TTC549 (cell line): Measurements from ENCODE around the gene UQCC3.
A peak's percentile ranks its signal among the peaks of the same experiment; 100 is the strongest.
"Not testable (repeated sequence)": the region's sequence is repeated elsewhere in the genome, so short reads cannot be mapped to it uniquely, and the experiment has no call there.

Experiments
- FAIRE-seq: peaks from 2 replicates; lab custom pipeline; 2012; peaks lifted over from hg19 to GRCh38; lab: Jason Lieb, UNC

UQCC3 gene

DNA sequence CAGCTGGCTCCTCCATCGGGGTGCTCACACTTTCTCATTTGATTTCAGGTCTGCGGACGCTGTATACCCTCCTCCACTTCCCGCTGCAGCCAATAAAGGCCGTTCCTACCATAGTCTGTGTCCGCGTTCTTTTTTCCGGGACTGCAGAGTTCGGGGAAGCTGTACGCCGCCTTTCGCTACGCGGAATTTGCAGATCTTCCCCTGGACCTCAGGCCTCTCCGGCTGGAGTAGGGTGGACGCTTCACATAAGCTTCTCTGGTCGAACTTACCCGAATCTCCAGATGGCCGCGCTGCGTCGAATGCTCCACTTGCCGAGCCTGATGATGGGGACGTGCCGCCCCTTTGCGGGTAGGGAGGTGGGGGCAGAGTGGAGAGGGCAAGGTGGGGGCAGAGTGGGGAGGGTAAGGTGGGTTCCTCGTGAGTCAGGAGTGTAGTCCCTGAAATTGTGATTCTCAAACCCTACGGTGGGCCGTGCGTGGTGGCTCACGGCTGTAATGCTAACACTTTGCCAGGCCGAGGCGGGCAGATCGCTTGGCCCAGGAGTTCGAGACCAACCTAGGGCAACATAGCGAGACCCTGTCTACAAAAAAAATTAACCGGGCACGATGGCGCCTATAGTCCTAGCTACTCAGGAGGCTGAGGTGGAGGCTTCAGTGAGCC, 5.7 kb upstream of the UQCC3 start:
- FAIRE-seq = no peak

DNA sequence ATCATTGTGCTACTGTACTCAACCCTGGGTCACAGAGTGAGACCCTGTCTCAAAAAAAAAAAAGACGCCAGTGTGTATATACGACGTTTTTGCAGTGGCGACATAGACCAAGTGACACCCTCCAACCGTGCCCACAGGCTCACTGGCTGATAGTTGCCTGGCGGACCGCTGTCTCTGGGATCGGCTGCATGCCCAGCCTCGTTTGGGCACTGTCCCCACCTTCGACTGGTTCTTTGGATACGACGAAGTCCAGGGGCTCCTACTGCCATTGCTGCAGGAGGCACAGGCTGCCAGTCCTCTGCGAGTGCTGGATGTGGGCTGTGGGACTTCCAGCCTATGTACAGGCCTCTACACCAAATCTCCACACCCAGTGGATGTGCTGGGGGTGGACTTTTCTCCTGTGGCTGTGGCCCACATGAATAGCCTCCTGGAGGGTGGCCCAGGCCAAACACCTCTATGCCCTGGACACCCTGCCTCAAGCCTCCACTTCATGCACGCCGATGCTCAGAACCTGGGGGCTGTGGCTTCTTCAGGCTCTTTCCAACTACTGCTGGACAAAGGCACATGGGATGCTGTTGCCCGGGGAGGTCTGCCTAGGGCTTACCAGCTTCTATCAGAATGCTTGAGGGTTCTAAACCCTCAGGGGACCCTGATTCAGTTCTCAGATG, 5.1 kb upstream of the UQCC3 start:
- no peak for FAIRE-seq

DNA sequence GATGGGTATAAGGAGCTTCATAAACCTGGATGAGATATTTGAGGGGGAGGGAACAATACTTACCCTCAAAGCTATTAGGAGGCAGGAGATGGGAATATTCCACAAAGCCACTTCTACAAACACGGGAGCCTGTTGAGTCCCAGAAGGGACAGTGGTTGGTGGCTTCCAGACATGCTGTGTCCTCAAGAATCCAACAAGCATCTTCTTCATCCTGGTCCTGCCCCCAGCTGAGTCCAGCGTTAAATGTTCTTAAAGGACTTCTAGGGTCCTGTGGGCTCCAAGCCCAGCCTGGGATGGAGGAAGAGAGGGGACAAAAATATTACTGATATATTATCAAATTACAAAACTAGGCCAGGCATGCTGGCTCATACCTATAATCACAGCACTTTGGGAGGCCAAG, 4.0 kb upstream of the UQCC3 start:
- no peak for FAIRE-seq

DNA sequence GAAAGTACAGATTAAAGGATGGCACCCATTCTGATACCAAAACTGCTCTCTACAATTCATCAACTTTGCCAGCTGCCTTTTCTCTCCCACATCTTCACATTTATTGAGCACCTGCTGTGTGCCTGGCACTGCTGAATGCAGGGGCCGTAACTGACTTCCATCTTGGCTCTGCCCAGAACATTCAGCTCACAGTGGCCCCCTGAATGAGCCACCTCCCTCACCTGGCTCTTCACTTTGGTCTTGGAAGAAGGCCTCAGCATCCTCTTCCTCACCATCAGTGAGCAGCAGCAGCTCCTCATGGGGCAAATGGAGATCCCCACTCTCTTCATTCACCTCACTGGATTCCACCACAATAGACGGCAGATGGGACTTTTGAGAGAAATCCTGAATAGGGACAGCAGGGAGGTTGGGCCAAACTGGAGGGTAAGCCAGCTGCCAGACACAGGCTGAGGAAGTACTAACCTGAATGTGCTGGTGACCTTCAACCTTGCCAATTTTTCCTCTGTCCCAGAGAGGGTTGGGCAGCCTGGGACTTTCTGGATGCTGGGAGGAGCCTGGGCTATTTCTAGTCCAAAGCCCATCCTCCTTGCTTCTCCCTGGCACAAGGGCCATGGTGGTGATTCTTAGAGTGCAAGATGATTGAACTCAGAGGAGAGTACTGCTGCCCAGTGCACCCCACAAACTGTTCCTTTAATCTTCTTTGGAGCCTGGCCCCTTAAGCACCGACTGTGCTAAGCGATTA, 1.9 kb upstream of the UQCC3 start:
- no peak for FAIRE-seq

DNA sequence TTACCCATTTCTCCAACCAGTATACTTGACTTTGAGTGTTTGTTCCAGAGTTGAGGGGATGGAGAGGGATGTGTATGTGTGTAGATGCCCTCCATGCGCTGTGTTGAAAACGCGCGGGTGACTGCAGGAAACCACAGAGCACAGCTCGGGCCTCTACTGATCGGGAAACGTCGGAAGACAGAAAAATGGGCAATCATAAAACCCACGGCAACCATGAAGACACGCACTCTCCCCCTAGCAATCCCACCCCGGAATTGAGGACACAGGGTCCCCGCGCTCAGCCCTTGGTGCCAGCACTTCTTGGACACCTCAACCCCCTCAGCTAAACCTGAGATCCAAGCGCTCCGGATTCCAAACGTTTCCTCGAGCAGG, 251 bp upstream of the UQCC3 start:
- FAIRE-seq = no peak

DNA sequence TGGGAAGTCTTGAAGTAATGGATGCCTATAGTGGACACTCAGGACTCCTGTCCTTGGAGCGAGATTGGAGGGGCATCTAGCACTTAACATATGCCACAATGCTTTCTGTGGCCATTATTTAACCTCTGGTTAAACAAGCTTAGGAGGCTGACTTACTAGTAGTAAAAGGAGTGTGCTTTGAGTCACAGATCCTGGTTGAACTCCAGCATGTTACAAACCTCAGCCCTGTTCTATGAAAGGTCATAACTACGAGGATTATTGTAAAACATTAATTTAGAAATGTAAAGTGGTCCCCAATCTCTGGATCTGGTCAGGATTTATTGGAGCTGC, 1.7 kb downstream of the UQCC3 start:
- FAIRE-seq = no peak

DNA sequence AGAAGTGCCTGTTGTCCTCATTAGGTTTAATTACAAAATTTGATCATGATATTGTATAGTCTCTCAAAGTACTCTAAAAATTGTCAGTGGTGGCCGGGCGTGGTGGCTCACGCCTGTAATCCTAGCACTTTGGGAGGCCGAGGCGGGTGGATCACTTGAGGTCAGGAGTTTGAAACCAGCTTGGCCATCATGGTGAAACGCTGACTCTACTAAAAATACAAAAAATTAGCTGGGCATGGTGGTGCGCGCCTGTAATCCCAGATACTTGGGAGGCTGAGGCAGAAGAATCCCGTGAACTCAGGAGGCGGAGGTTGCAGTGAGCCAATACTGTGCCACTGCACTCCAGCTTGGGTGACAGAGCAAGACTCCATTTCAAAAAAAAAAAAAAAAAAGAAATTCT, 3.9 kb downstream of the UQCC3 start:
- FAIRE-seq = not testable (repeated sequence)

DNA sequence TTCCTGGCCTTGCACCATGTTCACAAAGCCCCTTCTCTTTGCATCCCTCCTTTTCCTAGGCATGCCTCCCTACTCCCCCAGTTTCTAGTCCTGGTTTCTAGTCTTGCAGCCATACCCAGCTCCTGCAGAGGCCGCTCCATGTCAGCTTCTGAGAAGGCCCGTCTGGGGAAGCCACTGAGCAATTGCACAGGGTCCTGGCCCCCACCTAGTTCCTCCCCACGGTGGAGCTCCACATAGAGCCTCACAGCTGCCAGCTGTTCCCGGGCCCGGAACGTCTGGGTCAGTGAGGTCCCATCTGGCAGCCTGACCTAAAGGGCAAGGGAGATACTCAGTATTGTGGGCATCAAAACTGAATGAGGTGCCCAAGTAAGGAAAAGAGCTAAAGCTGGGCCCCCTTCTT, 5.2 kb downstream of the UQCC3 start:
- FAIRE-seq = no peak

DNA sequence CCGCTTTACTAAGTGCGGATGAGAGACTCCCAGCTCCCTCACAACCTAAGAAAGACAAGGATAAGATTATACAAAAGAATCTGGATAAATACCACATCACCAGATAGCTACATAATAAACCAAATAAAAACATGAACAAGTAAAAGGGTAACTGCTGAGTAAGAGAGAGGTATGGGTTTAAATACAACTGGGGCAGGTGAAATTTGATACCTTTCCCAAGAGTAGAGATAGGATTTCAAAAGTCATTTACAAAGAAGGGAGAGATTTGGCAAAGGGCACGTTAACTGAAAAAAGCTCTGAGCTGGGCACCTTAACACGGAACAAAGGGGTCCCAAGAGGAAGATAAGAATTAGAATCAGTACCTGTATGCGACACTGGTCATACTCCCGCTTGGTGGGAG, 5.7 kb downstream of the UQCC3 start:
- FAIRE-seq = no peak

DNA sequence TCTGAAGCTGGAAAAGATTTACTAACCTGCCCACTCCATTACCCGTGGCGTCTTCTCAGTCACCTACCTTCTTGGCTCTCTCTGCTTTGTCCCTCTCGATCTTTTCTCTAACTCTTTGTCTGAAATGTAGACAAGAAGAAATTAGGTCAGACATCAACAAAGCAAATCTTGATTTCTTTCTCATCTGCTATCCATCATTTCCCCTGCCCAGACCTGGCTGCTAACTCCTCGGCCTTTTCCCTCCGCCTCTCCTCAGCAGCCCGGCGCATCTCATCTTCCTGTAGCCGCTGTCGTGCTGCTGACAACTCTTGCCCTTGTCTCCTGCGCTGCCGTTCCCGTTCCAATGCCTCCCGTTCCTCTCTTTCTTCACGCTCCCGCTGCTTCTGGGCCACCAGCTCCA, 6.2 kb downstream of the UQCC3 start:
- no peak for FAIRE-seq

DNA sequence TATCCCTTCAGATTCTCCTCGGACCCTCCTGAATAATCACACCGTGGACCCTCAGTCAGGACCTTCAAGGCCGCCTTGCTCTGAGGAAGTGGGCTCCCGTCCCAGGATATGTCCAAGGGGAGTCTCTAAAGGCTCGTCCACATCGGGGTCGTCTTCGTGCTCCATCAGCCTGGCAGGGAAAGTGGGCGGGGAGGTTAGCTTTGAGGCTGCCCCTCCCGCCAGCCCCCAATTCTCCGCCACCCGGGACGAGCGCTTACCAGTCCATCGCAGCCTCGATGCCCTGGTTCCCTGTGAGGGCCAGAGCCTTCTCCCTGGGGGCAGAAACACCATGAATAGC, 6.9 kb downstream of the UQCC3 start:
- no peak for FAIRE-seq

DNA sequence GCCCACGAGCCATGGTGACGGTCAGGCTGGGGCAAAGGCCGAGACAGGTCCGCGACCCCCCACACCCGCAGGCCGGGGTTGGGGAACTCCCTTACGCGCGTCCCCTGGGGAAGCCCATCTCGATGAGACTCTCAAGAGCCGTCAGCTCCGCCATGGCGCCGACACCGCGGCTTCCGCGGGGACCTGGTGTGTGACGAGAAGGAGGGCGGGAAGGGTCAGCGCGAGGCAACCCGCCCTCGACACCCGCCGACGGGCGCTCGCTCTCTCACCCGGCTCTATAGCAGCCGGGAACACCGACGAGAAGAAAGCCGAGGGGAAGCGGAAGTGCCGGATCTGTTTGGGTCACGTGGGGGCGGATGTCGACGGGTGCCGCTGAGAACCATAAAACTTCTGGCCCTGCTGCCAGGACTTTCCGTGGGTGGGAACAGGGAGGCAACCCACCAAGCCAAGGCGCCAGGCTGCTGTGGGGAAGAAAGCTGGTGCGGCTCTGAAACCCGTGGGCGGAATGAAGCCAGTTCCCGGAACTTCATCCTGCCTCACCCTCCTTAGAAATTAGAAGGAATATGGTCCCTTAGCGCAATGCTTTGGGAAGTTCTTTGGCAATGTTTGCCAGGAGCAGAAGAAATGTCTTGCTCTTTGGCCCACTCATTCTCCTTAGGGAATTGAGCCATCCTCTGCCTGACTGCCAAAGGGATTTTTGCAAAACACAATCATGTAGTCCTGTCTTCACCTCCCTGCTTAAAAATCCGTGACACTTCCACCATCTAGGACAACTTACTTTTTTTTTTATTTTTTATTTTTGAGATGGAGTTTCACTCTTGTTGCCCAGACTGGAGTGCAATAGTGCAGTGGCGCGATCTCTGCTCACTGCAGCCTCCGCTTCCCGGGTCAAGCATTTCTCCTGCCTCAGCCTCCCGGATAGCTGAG, 7.6 kb downstream of the UQCC3 start, which contains the start of gene UBXN1:
Gene UBXN1 (minus strand): TSS at position 304 of the 927 bp plus-strand sequence. CDS start 150 bp downstream, at position 154.
- FAIRE-seq = no peak

DNA sequence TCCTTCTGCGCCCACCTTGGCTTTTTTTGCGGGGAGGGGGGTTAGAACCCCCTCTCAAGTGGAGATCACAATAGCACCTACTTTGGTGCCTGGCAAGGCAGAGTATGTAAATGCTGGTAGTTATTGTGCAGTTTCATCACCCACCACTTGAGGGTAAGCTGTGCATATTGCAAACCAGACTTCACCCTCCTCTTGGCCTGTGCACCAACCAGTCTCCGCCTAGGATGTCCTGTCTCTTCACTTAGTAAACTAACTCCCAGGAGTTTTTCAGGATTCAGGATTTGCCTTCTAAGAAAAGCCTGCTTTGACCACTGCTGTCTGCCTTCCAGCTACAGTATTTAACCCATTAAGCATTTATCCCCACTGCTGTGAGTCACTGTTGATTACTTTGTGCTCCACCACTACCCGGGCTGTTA, 9.4 kb downstream of the UQCC3 start:
- peak; percentile 22 for FAIRE-seq

DNA sequence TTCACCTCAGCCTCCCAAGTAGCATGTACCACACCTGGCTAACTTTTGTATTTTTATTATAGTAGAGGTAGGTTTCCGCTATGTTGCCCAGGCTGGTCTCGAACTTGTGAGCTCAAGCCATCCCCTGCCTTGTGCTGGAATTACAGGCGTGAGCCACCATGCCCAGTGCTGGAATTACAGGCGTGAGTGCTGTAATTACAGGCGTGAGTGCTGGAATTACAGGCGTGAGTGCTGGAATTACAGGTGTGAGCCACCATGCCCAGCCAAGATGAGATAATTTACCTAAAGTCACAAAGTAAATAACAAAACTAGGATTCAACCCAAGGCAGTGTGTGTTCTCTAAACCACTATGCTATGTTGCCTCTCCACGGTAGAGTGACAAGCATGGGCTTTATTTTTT, 11.0 kb downstream of the UQCC3 start:
- FAIRE-seq = no peak

DNA sequence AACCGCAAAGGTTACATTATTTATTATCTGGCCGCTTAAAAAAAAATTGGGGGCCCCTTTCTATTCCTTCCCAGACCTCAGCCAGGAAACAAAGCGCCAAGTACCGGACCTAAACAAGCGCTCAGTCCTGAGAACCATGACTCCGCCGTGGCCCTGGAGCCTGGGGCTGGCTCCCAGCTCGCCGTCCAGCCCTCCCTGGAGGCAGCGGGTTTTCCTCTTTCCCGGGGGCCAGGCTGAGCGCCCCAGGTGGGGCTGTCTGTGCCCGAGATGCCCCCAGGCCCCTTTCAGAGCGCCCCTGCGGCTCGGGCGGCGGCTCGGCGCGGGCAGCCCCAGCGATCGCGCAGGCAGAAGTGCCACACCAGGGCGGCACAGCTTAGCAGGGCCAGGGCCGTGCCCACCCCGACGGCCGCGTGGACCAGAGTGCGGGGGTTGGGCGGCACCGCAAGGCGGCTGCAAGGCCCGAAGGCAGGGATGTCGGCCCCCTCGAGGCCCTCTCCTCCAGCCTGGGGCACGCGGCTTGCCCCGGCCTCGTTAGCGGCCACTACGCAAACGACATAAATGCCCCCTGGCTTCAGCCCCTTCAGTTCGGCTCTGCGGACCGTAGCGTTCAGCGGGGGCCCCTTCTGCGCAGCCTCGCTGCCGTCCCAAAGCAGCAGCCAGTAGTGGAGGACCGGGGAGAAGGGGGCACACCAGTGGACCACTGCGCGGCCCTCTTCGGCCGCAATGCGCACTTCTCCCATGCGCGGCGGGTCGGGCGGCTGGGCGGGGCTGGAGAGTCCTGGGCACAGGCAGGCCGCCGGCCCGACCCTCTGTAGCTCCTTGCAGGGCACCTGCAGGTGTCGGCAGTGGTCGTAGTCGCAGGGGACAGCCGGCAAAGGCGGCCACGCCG, 16.3 kb downstream of the UQCC3 start:
- no peak for FAIRE-seq

DNA sequence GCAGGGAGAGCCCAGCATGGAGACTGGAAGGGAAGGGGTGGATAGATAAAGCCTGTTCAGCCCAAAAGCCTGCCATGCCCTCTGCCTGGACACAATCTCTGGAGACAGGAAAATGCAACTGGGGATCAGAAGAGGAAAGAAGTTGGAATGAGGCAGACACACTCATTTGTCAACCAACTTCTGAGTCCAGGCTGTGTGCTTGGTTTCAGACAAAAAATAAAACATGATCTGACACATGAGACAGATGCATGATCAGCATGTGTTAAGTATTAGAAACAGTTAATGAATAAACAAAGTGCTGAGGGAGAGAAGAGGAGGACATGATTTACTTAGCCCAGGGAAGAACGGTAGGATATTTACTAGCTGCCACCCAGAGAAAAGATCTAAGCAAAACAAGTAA, 17.0 kb downstream of the UQCC3 start:
- no peak for FAIRE-seq

DNA sequence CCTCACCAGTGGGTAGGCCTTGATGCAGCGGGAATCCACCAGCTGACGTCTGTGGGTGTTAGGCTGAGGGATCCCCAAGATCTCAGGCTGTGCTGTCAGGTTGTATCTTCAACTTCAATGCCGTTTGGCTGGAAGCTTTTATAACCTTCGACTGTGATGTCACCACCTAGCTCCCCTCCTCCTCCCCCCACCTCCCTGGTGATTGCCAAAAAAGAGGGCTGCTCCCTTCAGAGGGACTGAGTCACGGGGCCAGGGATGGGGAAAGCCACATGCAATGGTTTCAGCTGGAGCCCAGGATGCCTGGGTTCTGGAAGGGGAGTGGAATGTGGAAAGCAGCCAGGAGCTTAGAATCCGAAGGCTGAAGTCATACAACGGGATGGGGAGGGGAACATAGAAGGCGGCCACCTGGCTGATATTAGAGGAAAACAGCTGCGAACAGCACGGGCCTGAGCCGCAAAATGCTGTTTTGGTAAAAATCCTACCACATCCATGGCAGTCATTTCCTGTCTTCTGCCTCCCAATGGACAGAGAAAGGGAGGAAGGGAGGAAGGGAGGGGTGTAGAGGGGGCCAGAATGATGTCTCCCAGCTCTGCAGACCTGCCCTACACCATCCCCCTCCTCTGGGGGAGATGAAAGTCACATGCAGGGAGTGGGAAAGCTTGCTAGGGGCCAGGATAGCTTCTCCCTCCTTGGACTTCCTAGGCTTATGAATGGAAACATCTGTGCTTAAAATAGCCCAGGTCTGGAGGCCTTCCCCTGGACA, 18.1 kb downstream of the UQCC3 start, which contains the start of gene LRRN4CL:
Gene LRRN4CL (minus strand): TSS at position 110 of the 763 bp plus-strand sequence. CDS start 1,022 bp downstream, outside the sequence.
- no peak for FAIRE-seq

DNA sequence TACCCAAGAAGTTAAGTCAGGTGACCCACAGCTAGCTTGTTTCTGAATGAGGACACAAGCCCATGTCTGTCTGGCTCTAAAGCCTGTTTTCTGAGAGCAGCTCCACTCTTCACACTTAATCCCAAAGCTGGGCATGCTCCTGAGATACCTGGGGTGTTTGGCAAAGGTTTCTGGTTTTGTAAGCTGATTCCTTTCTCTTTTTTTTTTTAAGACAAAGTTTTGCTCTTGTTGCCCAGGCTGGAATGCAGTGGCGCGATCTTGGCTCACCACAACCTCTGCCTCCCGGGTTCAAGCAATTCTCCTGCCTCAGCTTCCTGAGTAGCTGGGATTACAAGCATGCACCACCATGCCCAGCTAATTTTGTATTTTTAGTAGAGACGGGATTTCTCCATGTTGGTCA, 22.2 kb downstream of the UQCC3 start:
- FAIRE-seq = not testable (repeated sequence)

DNA sequence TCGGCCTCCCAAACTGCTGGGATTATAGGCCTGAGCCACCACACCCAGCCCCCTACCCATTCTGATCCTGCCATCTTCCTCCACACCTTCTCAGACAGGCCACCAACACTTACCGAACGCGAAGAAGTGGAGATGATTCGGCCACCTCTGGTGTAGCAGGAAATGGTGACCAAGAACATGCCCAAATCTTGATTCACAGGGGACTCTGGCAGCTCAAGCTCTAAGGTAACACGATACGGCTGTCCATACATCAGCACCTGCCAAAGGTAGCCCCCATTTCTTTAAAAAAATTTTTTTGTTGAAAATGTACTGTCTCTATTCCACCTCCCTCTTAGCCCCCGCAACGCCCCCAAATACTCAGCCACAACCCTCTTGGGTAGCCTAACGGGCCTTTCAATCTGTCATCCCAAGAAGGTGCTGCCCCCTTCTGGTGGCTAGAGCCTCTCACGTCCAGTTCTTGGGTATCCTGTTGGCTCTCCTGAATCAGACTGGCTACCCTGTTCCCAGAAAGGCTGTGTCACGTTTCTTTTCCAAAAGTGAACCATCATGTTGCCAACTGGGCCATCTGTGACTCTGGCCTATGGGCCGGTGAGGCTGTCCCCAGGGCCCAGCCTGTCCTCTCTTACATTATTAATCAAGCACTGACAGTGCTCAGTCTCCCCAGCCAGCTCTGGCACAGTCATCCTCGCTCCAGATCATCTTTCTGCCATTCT, 23.1 kb downstream of the UQCC3 start:
- FAIRE-seq = no peak

DNA sequence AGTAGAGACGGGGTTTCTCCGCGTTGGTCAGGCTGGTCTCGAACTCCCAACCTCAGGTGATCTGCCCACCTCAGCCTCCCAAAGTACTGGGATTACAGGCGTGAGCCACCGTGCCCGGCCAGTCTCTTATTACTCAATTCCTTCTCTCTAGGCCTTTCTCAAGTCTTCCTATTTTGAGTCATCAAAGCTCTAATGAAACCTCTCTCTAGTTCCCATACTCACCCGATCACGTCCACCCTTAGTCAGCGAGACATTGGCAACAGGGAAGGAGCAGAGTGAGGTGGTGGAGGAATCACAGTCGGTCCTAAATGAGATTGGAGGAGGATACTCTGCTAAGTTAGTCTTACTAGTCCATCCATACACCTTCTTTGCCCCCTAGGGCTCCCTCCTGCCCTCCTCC, 30.8 kb downstream of the UQCC3 start:
- no peak for FAIRE-seq
